A549 treated with Mapracorat at 1 μM for 4 hours (cell line): ENCODE results near the gene SAMD10. TPM values are rescaled to one million over a fixed set of nuclear protein-coding genes. Genes with fewer than 3 reads are reported as not detected.

ENCODE experiments used
- total RNA-seq: library from RNA; stranded (reverse); fragments of 200-300 nt; extraction: Qiagen RNA extraction; gene quantifications from 5 replicates; pipeline ENCODE4 v1.2.3, GENCODE V29; 2022

The SAMD10 gene
- not detected in 5 replicates for total RNA-seq

GRCh38 chr20:63979557-63980316, at the start of gene SAMD10:
SAMD10 (minus strand) TSS chr20:63979642; CDS start chr20:63979467, 175 bp downstream.

DNA sequence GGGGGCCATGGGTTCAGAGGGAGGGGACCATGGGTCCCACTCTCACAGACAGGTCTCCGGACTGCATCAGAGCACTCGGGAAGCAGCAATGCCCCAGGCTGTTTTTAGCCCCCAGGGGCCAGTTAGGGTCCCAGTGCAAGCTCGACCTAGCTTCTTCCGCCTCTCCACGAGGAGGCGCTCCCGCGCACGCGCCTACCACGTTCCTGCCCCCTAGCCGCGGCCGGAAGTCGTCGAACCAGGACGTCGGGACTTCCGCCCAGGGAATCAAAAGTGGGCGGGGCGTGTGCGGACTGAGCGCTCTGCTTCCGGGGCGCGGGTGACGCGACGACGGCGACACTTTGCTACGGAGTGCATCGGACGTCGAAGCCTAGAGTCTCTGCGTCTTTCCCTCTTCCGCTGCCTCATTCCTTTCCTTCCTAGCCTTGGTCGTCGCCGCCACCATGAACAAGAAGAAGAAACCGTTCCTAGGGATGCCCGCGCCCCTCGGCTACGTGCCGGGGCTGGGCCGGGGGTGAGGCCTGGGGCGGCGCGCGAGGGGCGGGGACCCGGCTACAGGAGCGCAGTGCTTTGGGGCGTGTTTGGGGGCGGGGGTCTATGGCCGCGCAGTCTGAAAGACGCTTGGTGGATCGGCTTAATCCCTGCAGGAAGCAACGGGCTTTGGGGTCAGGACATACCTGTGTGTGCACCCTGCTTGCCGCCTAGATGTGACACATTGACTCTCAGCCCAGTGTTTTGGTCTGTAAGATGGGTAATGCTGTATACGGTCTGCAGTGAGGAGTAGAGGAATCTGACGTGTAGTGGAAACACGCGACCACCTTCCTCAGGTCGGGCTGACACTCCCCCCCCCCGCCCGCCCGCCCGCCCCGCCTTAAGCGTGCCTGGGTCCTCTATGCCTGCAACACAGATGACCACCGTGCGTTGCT, 1.6 kb upstream of the SAMD10 start, which contains the start of gene PRPF6:
PRPF6 (plus strand) TSS at position 327 of the 923 bp plus-strand sequence; CDS start at position 441, 114 bp downstream.

DNA sequence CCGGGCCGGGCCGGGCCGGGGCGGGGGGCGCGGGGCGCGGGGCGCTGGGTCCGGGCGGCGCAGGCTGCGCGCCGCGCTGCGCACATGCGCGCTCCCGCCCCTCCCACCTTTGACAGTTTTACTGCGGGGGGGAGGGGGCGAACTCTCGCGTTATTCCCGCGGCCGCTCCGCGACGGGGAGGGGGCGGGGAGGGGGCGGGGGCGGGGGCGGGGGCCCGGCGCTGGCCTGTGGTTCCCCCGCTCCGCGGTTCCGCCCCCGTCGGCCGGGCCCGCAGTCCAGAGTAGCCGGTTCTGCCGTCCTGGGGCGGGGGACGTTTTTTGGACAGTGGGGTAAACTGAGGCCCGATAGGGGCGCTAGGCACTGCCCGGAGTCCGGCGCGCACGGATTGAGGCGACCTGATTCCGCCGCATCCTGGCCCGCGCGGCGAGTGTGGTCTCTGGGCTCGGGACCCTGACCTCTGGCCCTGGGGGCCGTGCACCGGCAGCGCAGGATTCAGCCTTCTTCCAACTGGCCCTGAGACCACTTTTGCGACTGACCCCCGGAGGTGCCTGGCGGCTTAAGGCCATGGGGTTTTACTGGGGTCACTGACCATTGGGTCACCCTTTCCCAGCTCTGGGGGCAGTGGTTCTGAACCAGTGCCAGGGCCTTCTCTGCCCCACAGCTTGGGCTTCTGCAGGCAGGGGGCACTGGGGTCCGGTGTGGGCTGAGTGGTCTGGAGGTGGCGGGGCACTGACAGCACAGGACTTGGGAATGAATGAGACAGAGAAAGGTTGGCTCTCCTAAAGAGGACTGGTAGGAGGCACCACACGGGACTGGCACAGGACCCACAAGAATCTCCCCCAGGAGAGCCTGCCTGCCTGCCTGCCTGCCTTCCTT, 9.4 kb downstream of the SAMD10 start, which contains the start of gene ZNF512B:
ZNF512B (minus strand) TSS at position 93 of the 876 bp plus-strand sequence. CDS start 1,980 bp downstream, outside the sequence.

GRCh38 chr20:63955827-63956663, 23.4 kb downstream of the SAMD10 start, which contains the start of gene UCKL1:
UCKL1 (minus strand) TSS chr20:63956416; CDS start chr20:63956372, 44 bp downstream.

Other genes with a start within 250 kb of the SAMD10 start
- gene LIME1, start 243.0 kb downstream of the SAMD10 start, total RNA-seq: 5.6 to 12.4 TPM (median 9.3 TPM) in 5 replicates
- 55.9 to 105 TPM (median 96.0 TPM) in 5 replicates for gene SLC2A4RG, start 239.9 kb downstream of the SAMD10 start, total RNA-seq
- 0.75 to 1.1 TPM (median 0.92 TPM) in 5 replicates for gene ZBTB46, start 148.4 kb downstream of the SAMD10 start, total RNA-seq
- gene ABHD16B, start 118.1 kb downstream of the SAMD10 start, total RNA-seq: not detected in 5 replicates
- gene TPD52L2, start 114.4 kb downstream of the SAMD10 start, total RNA-seq: 126 to 137 TPM (median 132 TPM) in 5 replicates
- gene DNAJC5, start 84.5 kb downstream of the SAMD10 start, total RNA-seq: 22.6 to 29.0 TPM (median 28.3 TPM) in 5 replicates
- 25.1 to 39.5 TPM (median 33.0 TPM) in 5 replicates for gene UCKL1, start 23.2 kb downstream of the SAMD10 start, total RNA-seq
- 9.0 to 13.6 TPM (median 12.2 TPM) in 5 replicates for gene ZNF512B, start 9.7 kb downstream of the SAMD10 start, total RNA-seq
- 49.2 to 55.6 TPM (median 53.8 TPM) in 5 replicates for gene PRPF6, start 1.5 kb upstream of the SAMD10 start, total RNA-seq
- 0.15 to 0.65 TPM (median 0.42 TPM) in 5 replicates for gene C20orf204, start 56.5 kb upstream of the SAMD10 start, total RNA-seq
- 1.1 to 2.7 TPM (median 2.3 TPM) in 5 replicates for gene SOX18, start 70.0 kb upstream of the SAMD10 start, total RNA-seq
- 30.7 to 50.1 TPM (median 46.7 TPM) in 5 replicates for gene TCEA2, start 83.6 kb upstream of the SAMD10 start, total RNA-seq
- gene RGS19, start 99.9 kb upstream of the SAMD10 start, total RNA-seq: 19.9 to 36.6 TPM (median 34.3 TPM) in 5 replicates
- 0.73 to 1.2 TPM (median 0.99 TPM) in 5 replicates for gene OPRL1, start 100.4 kb upstream of the SAMD10 start, total RNA-seq
- 0.90 to 2.3 TPM (median 2.2 TPM) in 5 replicates for gene LKAAEAR1, start 104.8 kb upstream of the SAMD10 start, total RNA-seq
- gene NPBWR2, start 127.9 kb upstream of the SAMD10 start, total RNA-seq: not detected in 5 replicates
- gene MYT1, start 184.8 kb upstream of the SAMD10 start, total RNA-seq: 0.07 to 0.71 TPM (median 0.20 TPM) in 5 replicates